Measurements from ENCODE around the gene ZBTB33.

DNA sequence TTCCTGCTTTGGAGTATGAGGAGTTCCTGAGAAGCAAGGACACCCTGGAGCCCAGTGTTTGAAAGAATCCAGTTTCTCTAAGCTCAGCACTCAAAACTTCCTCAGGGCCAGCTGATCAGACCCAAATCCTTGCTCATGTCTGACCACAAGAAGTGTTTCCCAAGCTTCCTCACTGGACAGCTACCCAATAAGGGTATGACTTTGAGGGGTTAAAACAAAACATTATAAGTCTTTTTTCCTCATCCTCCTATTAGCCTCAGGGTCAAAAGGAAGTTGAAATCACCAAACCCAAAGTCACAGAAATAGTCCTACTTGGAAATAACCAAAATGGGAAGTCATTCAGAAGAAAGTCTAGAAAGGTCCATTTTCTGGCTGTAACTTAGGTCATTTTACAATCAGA is 13.7 kb downstream of the ZBTB33 start:
- TF ChIP-seq, protein P1, sequence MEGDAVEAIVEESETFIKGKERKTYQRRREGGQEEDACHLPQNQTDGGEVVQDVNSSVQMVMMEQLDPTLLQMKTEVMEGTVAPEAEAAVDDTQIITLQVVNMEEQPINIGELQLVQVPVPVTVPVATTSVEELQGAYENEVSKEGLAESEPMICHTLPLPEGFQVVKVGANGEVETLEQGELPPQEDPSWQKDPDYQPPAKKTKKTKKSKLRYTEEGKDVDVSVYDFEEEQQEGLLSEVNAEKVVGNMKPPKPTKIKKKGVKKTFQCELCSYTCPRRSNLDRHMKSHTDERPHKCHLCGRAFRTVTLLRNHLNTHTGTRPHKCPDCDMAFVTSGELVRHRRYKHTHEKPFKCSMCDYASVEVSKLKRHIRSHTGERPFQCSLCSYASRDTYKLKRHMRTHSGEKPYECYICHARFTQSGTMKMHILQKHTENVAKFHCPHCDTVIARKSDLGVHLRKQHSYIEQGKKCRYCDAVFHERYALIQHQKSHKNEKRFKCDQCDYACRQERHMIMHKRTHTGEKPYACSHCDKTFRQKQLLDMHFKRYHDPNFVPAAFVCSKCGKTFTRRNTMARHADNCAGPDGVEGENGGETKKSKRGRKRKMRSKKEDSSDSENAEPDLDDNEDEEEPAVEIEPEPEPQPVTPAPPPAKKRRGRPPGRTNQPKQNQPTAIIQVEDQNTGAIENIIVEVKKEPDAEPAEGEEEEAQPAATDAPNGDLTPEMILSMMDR (IDR thresholded peaks at IDR 0.05; ENCODE audit: low read depth, low read length, missing input control) = no peak
- TF ChIP-seq JUND (IDR thresholded peaks at IDR 0.05) (no peak), REST (IDR thresholded peaks at IDR 0.05) (no peak), EGR1 (IDR thresholded peaks at IDR 0.05; ENCODE audit: low read depth in 2 of 2) (no peak), MAX (IDR thresholded peaks at IDR 0.05) (no peak), RAD21 (IDR thresholded peaks at IDR 0.05) (no peak), GABPA (IDR thresholded peaks at IDR 0.05 in 1 of 2, conservative IDR thresholded peaks at IDR 0.05 in 1 of 2) (no peak), YY1 (IDR thresholded peaks at IDR 0.05) (no peak), HNF4G (IDR thresholded peaks at IDR 0.05) (no peak)
